ENCODE measurements around the gene GNG13.
"Not testable (repeated sequence)": the region's sequence is repeated elsewhere in the genome, so short reads cannot be mapped to it uniquely, and the experiment has no call there.

The GNG13 gene

DNA sequence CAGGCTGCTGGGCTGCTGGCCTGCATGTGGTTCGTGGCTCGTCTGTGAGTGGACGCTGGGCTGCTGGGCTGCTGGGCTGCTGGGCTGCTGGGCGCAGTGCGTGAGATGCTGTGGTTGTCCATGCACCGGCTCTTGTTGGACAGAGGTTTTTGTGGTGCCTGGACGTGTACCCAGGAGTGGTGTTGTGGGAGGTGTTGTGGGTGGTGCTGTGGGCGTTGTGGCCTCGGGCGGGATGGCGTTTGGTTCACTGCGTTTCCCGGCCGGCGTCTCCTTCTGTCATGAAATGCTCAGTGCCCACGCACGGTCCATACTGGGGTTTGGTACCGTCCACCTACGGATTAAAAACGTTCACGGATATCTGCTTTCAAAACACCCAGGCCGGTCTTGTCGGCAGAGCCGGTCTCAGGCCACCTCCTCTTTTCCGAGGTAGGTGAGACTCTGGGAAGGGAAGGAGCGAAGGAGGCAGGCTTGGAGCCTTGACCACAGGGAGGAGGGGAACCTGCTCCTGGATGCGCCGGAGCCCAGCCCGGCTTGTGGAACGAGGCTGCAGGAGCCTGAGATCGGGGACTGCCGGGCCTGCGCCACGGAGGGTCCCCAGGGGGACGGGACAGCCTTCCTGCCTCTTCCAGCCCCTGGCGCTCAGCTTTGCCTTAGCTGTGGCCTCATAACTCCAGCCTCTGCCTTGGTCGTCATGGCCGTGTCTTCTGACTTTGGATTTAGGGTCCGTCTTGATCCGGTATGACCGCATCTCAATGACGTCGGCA lies 29.8 kb upstream of the GNG13 start:
- DNase-seq (ENCODE audit: low read depth), result no peak
- Histone ChIP-seq H3K4me3 (ENCODE audit: low read length) (no peak overlapping the region), H3K9ac (ENCODE audit: low read length) (no peak overlapping the region), H3K36me3 (ENCODE audit: control insufficient read depth, insufficient read depth, low read length, severe bottlenecking) (no peaks in the 10 kb centered on the region), H3K9me3 (ENCODE audit: control insufficient read depth, low read length) (peaks cover 14% of the 10 kb centered on the region), H3K4me1 (ENCODE audit: control insufficient read depth, insufficient read depth, low read length) (peaks cover 5% of the 10 kb centered on the region), H3K27me3 (replicated peaks; ENCODE audit: control insufficient read depth, insufficient read depth, low read length) (peaks cover 43% of the 10 kb centered on the region)

DNA sequence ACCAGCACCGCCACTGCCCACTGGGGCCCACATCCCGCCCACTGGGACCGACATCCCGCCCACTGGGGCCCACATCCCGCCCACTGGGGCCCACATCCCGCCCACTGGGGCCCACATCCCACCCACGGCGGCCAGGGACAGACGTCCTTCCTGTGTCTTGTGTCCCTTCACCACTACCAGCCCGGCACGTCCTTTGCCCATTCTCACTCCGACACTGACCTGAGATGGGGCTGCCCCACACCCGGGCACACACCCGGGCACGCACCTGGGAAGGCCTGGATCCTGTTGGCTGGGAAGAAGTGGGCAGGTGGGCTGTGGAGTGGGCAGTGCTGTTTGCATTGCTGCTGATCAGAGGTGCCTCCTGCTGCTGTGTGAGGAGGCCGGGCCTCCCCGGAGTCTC lies 28.4 kb upstream of the GNG13 start:
- no peaks in the 10 kb centered on the region for H3K36me3 ChIP-seq (ENCODE audit: control insufficient read depth, insufficient read depth, low read length, severe bottlenecking)
- peaks cover 3% of the 10 kb centered on the region for H3K9me3 ChIP-seq (ENCODE audit: control insufficient read depth, low read length)
- peaks cover 8% of the 10 kb centered on the region for H3K4me1 ChIP-seq (ENCODE audit: control insufficient read depth, insufficient read depth, low read length)
- no peak overlapping the region for H3K4me3 ChIP-seq (ENCODE audit: low read length)
- no peak for DNase-seq (ENCODE audit: low read depth)
- H3K27me3 ChIP-seq (replicated peaks; ENCODE audit: control insufficient read depth, insufficient read depth, low read length), result peaks cover 46% of the 10 kb centered on the region
- H3K9ac ChIP-seq (ENCODE audit: low read length), result no peak overlapping the region

- H3K4me3 ChIP-seq (ENCODE audit: low read length), result no peak overlapping the region
- H3K9ac ChIP-seq (ENCODE audit: low read length), result no peak overlapping the region
Observed at GRCh38 chr16:827513-827912, 27.0 kb upstream of the GNG13 start.

GRCh38 chr16:825341-826061 lies 25.0 kb upstream of the GNG13 start:
- H3K27me3 ChIP-seq (replicated peaks; ENCODE audit: control insufficient read depth, insufficient read depth, low read length), result peaks cover 55% of the 10 kb centered on the region
- no peak overlapping the region for H3K4me3 ChIP-seq (ENCODE audit: low read length)
- no peaks in the 10 kb centered on the region for H3K9me3 ChIP-seq (ENCODE audit: control insufficient read depth, low read length)
- no peaks in the 10 kb centered on the region for H3K36me3 ChIP-seq (ENCODE audit: control insufficient read depth, insufficient read depth, low read length, severe bottlenecking)
- H3K4me1 ChIP-seq (ENCODE audit: control insufficient read depth, insufficient read depth, low read length), result peaks cover 8% of the 10 kb centered on the region
- peak; percentile 69 for DNase-seq (ENCODE audit: low read depth)
- no peak overlapping the region for H3K9ac ChIP-seq (ENCODE audit: low read length)

More at GRCh38 chr16:827513-827912, 27.0 kb upstream of the GNG13 start:
- no peak for DNase-seq (ENCODE audit: low read depth)
- Histone ChIP-seq H3K9me3 (ENCODE audit: control insufficient read depth, low read length) (no peaks in the 10 kb centered on the region), H3K36me3 (ENCODE audit: control insufficient read depth, insufficient read depth, low read length, severe bottlenecking) (no peaks in the 10 kb centered on the region), H3K27me3 (replicated peaks; ENCODE audit: control insufficient read depth, insufficient read depth, low read length) (peaks cover 48% of the 10 kb centered on the region), H3K4me1 (ENCODE audit: control insufficient read depth, insufficient read depth, low read length) (peaks cover 8% of the 10 kb centered on the region)

DNA sequence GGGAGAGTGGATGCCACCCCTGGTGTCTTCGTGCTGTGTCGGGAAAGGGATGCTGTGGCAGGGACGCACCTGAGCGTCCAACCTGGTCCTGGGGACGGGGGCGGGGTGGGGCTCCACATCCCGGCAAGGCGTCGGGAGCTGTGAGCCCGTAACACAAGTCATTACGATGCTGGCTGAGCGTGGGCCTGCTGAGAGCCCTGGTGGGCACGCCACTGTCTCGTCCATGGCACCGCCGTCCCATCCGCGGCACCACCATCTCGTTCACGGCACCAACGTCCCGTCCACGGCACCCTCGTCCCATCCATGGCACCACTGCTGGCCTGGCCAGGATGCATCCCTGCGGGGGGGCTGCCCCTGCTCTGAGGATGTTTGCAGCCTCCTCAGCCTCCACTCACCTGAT lies 24.1 kb upstream of the GNG13 start:
- Histone ChIP-seq H3K9ac (ENCODE audit: low read length) (no peak overlapping the region), H3K9me3 (ENCODE audit: control insufficient read depth, low read length) (no peaks in the 10 kb centered on the region), H3K27me3 (replicated peaks; ENCODE audit: control insufficient read depth, insufficient read depth, low read length) (peaks cover 50% of the 10 kb centered on the region), H3K36me3 (ENCODE audit: control insufficient read depth, insufficient read depth, low read length, severe bottlenecking) (no peaks in the 10 kb centered on the region), H3K4me1 (ENCODE audit: control insufficient read depth, insufficient read depth, low read length) (peaks cover 8% of the 10 kb centered on the region), H3K4me3 (ENCODE audit: low read length) (no peak overlapping the region)
- DNase-seq (ENCODE audit: low read depth), result no peak

GRCh38 chr16:824194-824593 lies 23.7 kb upstream of the GNG13 start:
- Histone ChIP-seq H3K9me3 (ENCODE audit: control insufficient read depth, low read length) (no peaks in the 10 kb centered on the region), H3K27me3 (replicated peaks; ENCODE audit: control insufficient read depth, insufficient read depth, low read length) (peaks cover 51% of the 10 kb centered on the region), H3K4me3 (ENCODE audit: low read length) (no peak overlapping the region), H3K4me1 (ENCODE audit: control insufficient read depth, insufficient read depth, low read length) (peaks cover 8% of the 10 kb centered on the region), H3K36me3 (ENCODE audit: control insufficient read depth, insufficient read depth, low read length, severe bottlenecking) (no peaks in the 10 kb centered on the region), H3K9ac (ENCODE audit: low read length) (no peak overlapping the region)
- DNase-seq (ENCODE audit: low read depth), result no peak

DNA sequence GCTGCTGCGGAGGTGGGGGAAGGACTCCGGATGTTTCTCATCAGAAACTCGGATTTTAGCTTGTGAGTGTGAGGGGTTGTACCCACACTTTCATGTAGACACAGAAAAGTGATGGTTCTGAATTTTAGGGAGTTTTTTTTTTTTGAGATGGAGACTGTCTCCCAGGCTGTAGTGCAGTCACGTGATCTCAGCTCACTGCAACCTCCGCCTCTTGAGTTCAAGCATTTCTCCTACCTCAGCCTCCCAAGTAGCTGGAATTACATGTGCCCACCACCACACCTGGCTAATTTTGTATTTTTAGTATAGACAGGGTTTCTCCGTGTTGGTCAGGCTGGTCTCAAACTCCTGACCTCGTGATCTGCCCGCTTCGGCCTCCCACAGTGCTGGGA lies 22.4 kb upstream of the GNG13 start:
- Histone ChIP-seq H3K4me3 (ENCODE audit: low read length) (no peak overlapping the region), H3K4me1 (ENCODE audit: control insufficient read depth, insufficient read depth, low read length) (peaks cover 8% of the 10 kb centered on the region), H3K36me3 (ENCODE audit: control insufficient read depth, insufficient read depth, low read length, severe bottlenecking) (no peaks in the 10 kb centered on the region), H3K9me3 (ENCODE audit: control insufficient read depth, low read length) (no peaks in the 10 kb centered on the region), H3K9ac (ENCODE audit: low read length) (no peak overlapping the region), H3K27me3 (replicated peaks; ENCODE audit: control insufficient read depth, insufficient read depth, low read length) (peaks cover 58% of the 10 kb centered on the region)
- DNase-seq (ENCODE audit: low read depth), result no peak

GRCh38 chr16:822174-822908 lies 21.8 kb upstream of the GNG13 start:
- Histone ChIP-seq H3K9ac (ENCODE audit: low read length) (no peak overlapping the region), H3K4me1 (ENCODE audit: control insufficient read depth, insufficient read depth, low read length) (peaks cover 8% of the 10 kb centered on the region), H3K9me3 (ENCODE audit: control insufficient read depth, low read length) (no peaks in the 10 kb centered on the region), H3K4me3 (ENCODE audit: low read length) (no peak overlapping the region), H3K27me3 (replicated peaks; ENCODE audit: control insufficient read depth, insufficient read depth, low read length) (peaks cover 54% of the 10 kb centered on the region), H3K36me3 (ENCODE audit: control insufficient read depth, insufficient read depth, low read length, severe bottlenecking) (no peaks in the 10 kb centered on the region)
- DNase-seq (ENCODE audit: low read depth), result no peak

GRCh38 chr16:821751-822150 lies 21.2 kb upstream of the GNG13 start:
- Histone ChIP-seq H3K27me3 (replicated peaks; ENCODE audit: control insufficient read depth, insufficient read depth, low read length) (peaks cover 53% of the 10 kb centered on the region), H3K36me3 (ENCODE audit: control insufficient read depth, insufficient read depth, low read length, severe bottlenecking) (no peaks in the 10 kb centered on the region), H3K4me1 (ENCODE audit: control insufficient read depth, insufficient read depth, low read length) (peaks cover 8% of the 10 kb centered on the region), H3K9me3 (ENCODE audit: control insufficient read depth, low read length) (no peaks in the 10 kb centered on the region), H3K4me3 (ENCODE audit: low read length) (no peak overlapping the region), H3K9ac (ENCODE audit: low read length) (no peak overlapping the region)
- DNase-seq (ENCODE audit: low read depth), result no peak

- Histone ChIP-seq H3K27me3 (replicated peaks; ENCODE audit: control insufficient read depth, insufficient read depth, low read length) (peaks cover 52% of the 10 kb centered on the region), H3K9me3 (ENCODE audit: control insufficient read depth, low read length) (no peaks in the 10 kb centered on the region), H3K4me3 (ENCODE audit: low read length) (no peak overlapping the region), H3K9ac (ENCODE audit: low read length) (no peak overlapping the region), H3K4me1 (ENCODE audit: control insufficient read depth, insufficient read depth, low read length) (peaks cover 7% of the 10 kb centered on the region), H3K36me3 (ENCODE audit: control insufficient read depth, insufficient read depth, low read length, severe bottlenecking) (no peaks in the 10 kb centered on the region)
- no peak for DNase-seq (ENCODE audit: low read depth)
Observed at GRCh38 chr16:820748-821147, 20.2 kb upstream of the GNG13 start.

DNA sequence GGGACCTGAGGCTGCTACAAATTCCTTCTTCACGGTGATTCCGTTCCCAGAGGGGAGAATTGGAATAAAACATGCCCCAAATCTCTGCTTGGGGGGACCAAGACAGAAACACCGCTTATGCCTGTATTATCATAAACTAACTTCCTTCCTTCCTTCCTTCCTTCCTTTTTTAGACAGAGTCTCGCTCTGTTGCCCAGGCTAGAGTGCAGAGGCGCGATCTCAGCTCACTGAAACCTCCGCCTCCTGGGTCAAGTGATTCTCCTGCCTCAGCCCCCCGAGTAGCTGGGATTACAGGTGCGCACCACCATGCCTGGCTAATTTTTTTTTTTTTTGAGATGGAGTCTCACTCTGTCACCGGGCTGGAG lies 19.5 kb upstream of the GNG13 start:
- not testable (repeated sequence) for DNase-seq (ENCODE audit: low read depth); H3K9me3 ChIP-seq (ENCODE audit: control insufficient read depth, low read length); H3K4me1 ChIP-seq (ENCODE audit: control insufficient read depth, insufficient read depth, low read length); H3K4me3 ChIP-seq (ENCODE audit: low read length); H3K9ac ChIP-seq (ENCODE audit: low read length); H3K36me3 ChIP-seq (ENCODE audit: control insufficient read depth, insufficient read depth, low read length, severe bottlenecking)
- H3K27me3 ChIP-seq (replicated peaks; ENCODE audit: control insufficient read depth, insufficient read depth, low read length), result peaks cover 45% of the 10 kb centered on the region
